A549 (cell line): ENCODE data around the gene PIP4K2B. TPM values are rescaled to one million over a fixed set of nuclear protein-coding genes. Genes with fewer than 3 reads are reported as not detected.
A peak's percentile ranks its signal among the peaks of the same experiment; 100 is the strongest.

Experiments used
- ATAC-seq, 2 experiments: fragments of 200-7000 bp in 1 of 2; fragments of >200 bp in 1 of 2; cut with Nextera tagmentation in 1 of 2; cut with Tn5 transposase in 1 of 2; 3 replicates each; pipeline versions ENCODE4 v1.8.0 to v1.9.1; 2018 to 2020; ENCODE audit warnings: mild to moderate bottlenecking in 1 of 2, moderate library complexity in 1 of 2
- CTCF ChIA-PET: fragments of 300-600 bp; sonication (Branson Sonifier 250); formaldehyde crosslinking; extraction: SDS; loops from one replicate; lab custom pipeline; 2021; ENCODE audit warnings: antibody characterized with exemption, inconsistent platforms; lab: Yijun Ruan, JAX
- POLR2A ChIA-PET: fragments of 350-600 bp; formaldehyde crosslinking; extraction: SDS; loops from one replicate; lab custom pipeline; 2021; ENCODE audit warnings: antibody characterized with exemption, inconsistent platforms; lab: Yijun Ruan, JAX
- DNase-seq, 2 experiments: peaks; one replicate each; pipeline versions ENCODE4 v3.0.0 to v3.0.0-alpha.2; 2011 to 2016; ENCODE audit warnings: low read depth in 1 of 2, low spot score in 1 of 2
- FAIRE-seq: peaks from 2 replicates; lab custom pipeline; 2011; peaks lifted over from hg19 to GRCh38; lab: Jason Lieb, UNC
- H3K27ac ChIP-seq, 2 experiments: fragments of >200 bp; sonication (Bioruptor Twin); formaldehyde crosslinking; 3 replicates each; pipeline ENCODE4 v1.5.1; 2016 to 2017
- H3K4me1 ChIP-seq: fragments of >200 bp; sonication (Bioruptor Twin); formaldehyde crosslinking; 3 replicates; pipeline ENCODE4 v1.6.1; 2016
- H3K4me2 ChIP-seq: fragments of >200 bp; sonication (Bioruptor Twin); formaldehyde crosslinking; 3 replicates; pipeline ENCODE4 v1.6.1; 2016
- H3K4me3 ChIP-seq: fragments of >200 bp; sonication (Bioruptor Twin); formaldehyde crosslinking; 3 replicates; pipeline ENCODE4 v1.5.1; 2016
- H3K9me3 ChIP-seq: fragments of >200 bp; sonication (Bioruptor Twin); formaldehyde crosslinking; 3 replicates; pipeline ENCODE4 v1.6.1; 2016
- CBX2 ChIP-seq: fragments of 200-600 bp; sonication (generic); IDR thresholded peaks from 2 replicates; pipeline ENCODE4 v1.6.1; 2016; ENCODE audit warnings: low read depth, mild to moderate bottlenecking, borderline replicate concordance
- CBX8 ChIP-seq: fragments of 200-600 bp; sonication (generic); IDR thresholded peaks from 2 replicates; pipeline ENCODE4 v1.6.1; 2016
- CHD2 ChIP-seq: fragments of 150-350 bp; IDR thresholded peaks from 2 replicates; pipeline ENCODE4 v1.6.1; 2014; ENCODE audit warnings: low read length; ENCODE audit not compliant: partially characterized antibody
- EHF ChIP-seq: fragments of 250-450 bp; sonication (Bioruptor Pico); IDR thresholded peaks from 2 replicates; pipeline ENCODE4 v1.5.0; 2020; ENCODE audit warnings: mild to moderate bottlenecking
- EHMT2 ChIP-seq: fragments of 200-600 bp; sonication (generic); IDR thresholded peaks from 2 replicates; pipeline ENCODE4 v1.6.1; 2016; ENCODE audit warnings: antibody characterized with exemption, low read depth, mild to moderate bottlenecking, moderate library complexity
- EP300 ChIP-seq, 2 experiments: fragments of >200 bp; sonication (Bioruptor Twin); formaldehyde crosslinking; IDR thresholded peaks; 2 replicates in 1 of 2; 3 replicates in 1 of 2; pipeline ENCODE4 v1.6.1; 2016 to 2017
- FOSB ChIP-seq: fragments of 250-450 bp; sonication (Bioruptor Pico); IDR thresholded peaks from 2 replicates; pipeline ENCODE4 v1.5.0; 2020; ENCODE audit warnings: mild to moderate bottlenecking, moderate library complexity
- HOXA7 ChIP-seq: fragments of 250-450 bp; sonication (Bioruptor Pico); IDR thresholded peaks from 2 replicates; pipeline ENCODE4 v1.5.0; 2020; ENCODE audit warnings: mild to moderate bottlenecking, moderate library complexity
- HOXB5 ChIP-seq: fragments of 250-450 bp; sonication (Bioruptor Pico); IDR thresholded peaks from 2 replicates; pipeline ENCODE4 v1.5.0; 2020; ENCODE audit warnings: mild to moderate bottlenecking, moderate library complexity
- JUN ChIP-seq, 2 experiments: fragments of >200 bp; sonication (Bioruptor Twin); formaldehyde crosslinking; IDR thresholded peaks; 2 replicates in 1 of 2; 3 replicates in 1 of 2; pipeline ENCODE4 v1.6.1; 2016 to 2017
- KDM1A ChIP-seq: fragments of 200-600 bp; sonication (generic); IDR thresholded peaks from 2 replicates; pipeline ENCODE4 v1.6.1; 2016; ENCODE audit warnings: low read depth, mild to moderate bottlenecking
- POLR2A ChIP-seq: IDR thresholded peaks from 2 replicates; pipeline ENCODE4 v1.6.1; 2012; ENCODE audit warnings: mild to moderate bottlenecking, low read length
- RAD21 ChIP-seq, 2 experiments: fragments of >200 bp in 1 of 2; sonication (Bioruptor Twin) in 1 of 2; formaldehyde crosslinking in 1 of 2; IDR thresholded peaks in 1 of 2; conservative IDR thresholded peaks in 1 of 2; 2 replicates in 1 of 2; 3 replicates in 1 of 2; pipeline ENCODE4 v1.6.1; 2012 to 2018; ENCODE audit warnings: inconsistent platforms in 1 of 2
- RARB ChIP-seq: fragments of 250-450 bp; sonication (Bioruptor Pico); IDR thresholded peaks from 2 replicates; pipeline ENCODE4 v1.8.0; 2021; ENCODE audit warnings: mild to moderate bottlenecking, moderate library complexity
- REST ChIP-seq: fragments of 200-600 bp; sonication (generic); IDR thresholded peaks from 2 replicates; pipeline ENCODE4 v1.6.1; 2016; ENCODE audit warnings: antibody characterized with exemption, mild to moderate bottlenecking, moderate library complexity
- SMC3 ChIP-seq: fragments of >200 bp; sonication (Bioruptor Twin); formaldehyde crosslinking; IDR thresholded peaks from 3 replicates; pipeline ENCODE4 v1.6.1; 2018; ENCODE audit warnings: inconsistent platforms
- ZFP36 ChIP-seq: fragments of 450-650 bp; IDR thresholded peaks from 2 replicates; pipeline ENCODE4 v1.6.1; 2014; ENCODE audit warnings: borderline replicate concordance; ENCODE audit not compliant: partially characterized antibody
- ZSCAN20 ChIP-seq: fragments of 250-450 bp; sonication (Bioruptor Pico); IDR thresholded peaks from 2 replicates; pipeline ENCODE4 v1.8.0; 2022; ENCODE audit warnings: mild to moderate bottlenecking, moderate library complexity
- WGBS: methylation state at CpG from one replicate; pipeline ENCODE4 v1.1.6; 2017; ENCODE audit errors: missing lambda C conversion rate; 5-methylcytosine and 5-hydroxymethylcytosine counted together
- polyA plus RNA-seq, 4 experiments: library from polyadenylated mRNA; depleted of rRNA in 3 of 4; stranded (reverse); fragments of >200 nt; fragmentation: RNase III in 1 of 4; extraction: RNeasy Plus Mini Kit Qiagen cat#74134 plus additional on column Dnase treatment in 1 of 4; gene quantifications; 2 replicates in 3 of 4; 3 replicates in 1 of 4; pipeline ENCODE4 v1.2.3, GENCODE V29; 2011 to 2017
- TF ChIP-seq, protein P1 (sequence below): fragments of >200 bp; sonication (Bioruptor Twin); formaldehyde crosslinking; IDR thresholded peaks from 3 replicates; pipeline ENCODE4 v1.6.1; 2016
- TF ChIP-seq, protein P2 (sequence below): fragments of 450-650 bp; IDR thresholded peaks from 2 replicates; pipeline ENCODE4 v1.6.1; 2014; ENCODE audit warnings: antibody characterized with exemption
- TF ChIP-seq, protein P3 (sequence below): fragments of 150-350 bp; IDR thresholded peaks from 2 replicates; pipeline ENCODE4 v1.6.1; 2014; ENCODE audit warnings: low read depth, mild to moderate bottlenecking, low read length
- TF ChIP-seq, protein P4 (sequence below): IDR thresholded peaks from 2 replicates; pipeline ENCODE4 v1.6.1; 2012

The PIP4K2B gene
- polyA plus RNA-seq, 2 of the 4 experiments (the other 2 are of a cell fraction), result 40.3 to 53.7 TPM

- CTCF ChIA-PET, result interaction anchor here (0.7 to 5.8 kb wide), 3 partner anchors 13 to 72 kb away, joined by 4 to 107 read pairs (median 11); partner anchors contain the start of gene CISD3
- peak within 1 kb of the TSS; percentile 90 to 98 for H3K27ac ChIP-seq
- TF ChIP-seq CBX2 (no peak), REST (no peak), SMC3 (0 out of 3 replicates have a peak, but pooled peaks have one; percentile 6), HOXB5 (peak; percentile 39; the same call in 1 of the 2 replicates), EHMT2 (no peak), ZSCAN20 (CRISPR knock-in tag) (no peak), EP300 (IDR thresholded peaks at IDR 0.05) (no peak), FOSB (CRISPR knock-in tag) (no peak), KDM1A (no peak), HOXA7 (no peak), ZFP36 (no peak), EHF (CRISPR knock-in tag) (no peak), RARB (no peak), RAD21 (conservative IDR thresholded peaks at IDR 0.05 in 1 of 2, IDR thresholded peaks at IDR 0.05 in 1 of 2) (no peak), POLR2A (peak; percentile 88), CBX8 (no peak), CHD2 (no peak), JUN (IDR thresholded peaks at IDR 0.05) (peak in 1 of 2 experiments; percentile 90; a peak in 3 of 5 replicates)
- TF ChIP-seq, protein P1, sequence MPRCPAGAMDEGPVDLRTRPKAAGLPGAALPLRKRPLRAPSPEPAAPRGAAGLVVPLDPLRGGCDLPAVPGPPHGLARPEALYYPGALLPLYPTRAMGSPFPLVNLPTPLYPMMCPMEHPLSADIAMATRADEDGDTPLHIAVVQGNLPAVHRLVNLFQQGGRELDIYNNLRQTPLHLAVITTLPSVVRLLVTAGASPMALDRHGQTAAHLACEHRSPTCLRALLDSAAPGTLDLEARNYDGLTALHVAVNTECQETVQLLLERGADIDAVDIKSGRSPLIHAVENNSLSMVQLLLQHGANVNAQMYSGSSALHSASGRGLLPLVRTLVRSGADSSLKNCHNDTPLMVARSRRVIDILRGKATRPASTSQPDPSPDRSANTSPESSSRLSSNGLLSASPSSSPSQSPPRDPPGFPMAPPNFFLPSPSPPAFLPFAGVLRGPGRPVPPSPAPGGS, result peak; percentile 64; the same call in 1 of the 3 replicates
- TF ChIP-seq, protein P2, sequence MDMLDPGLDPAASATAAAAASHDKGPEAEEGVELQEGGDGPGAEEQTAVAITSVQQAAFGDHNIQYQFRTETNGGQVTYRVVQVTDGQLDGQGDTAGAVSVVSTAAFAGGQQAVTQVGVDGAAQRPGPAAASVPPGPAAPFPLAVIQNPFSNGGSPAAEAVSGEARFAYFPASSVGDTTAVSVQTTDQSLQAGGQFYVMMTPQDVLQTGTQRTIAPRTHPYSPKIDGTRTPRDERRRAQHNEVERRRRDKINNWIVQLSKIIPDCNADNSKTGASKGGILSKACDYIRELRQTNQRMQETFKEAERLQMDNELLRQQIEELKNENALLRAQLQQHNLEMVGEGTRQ, result peak; percentile 90
- TF ChIP-seq, protein P3, sequence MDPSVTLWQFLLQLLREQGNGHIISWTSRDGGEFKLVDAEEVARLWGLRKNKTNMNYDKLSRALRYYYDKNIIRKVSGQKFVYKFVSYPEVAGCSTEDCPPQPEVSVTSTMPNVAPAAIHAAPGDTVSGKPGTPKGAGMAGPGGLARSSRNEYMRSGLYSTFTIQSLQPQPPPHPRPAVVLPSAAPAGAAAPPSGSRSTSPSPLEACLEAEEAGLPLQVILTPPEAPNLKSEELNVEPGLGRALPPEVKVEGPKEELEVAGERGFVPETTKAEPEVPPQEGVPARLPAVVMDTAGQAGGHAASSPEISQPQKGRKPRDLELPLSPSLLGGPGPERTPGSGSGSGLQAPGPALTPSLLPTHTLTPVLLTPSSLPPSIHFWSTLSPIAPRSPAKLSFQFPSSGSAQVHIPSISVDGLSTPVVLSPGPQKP, result no peak
- TF ChIP-seq, protein P4, sequence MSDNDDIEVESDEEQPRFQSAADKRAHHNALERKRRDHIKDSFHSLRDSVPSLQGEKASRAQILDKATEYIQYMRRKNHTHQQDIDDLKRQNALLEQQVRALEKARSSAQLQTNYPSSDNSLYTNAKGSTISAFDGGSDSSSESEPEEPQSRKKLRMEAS, result peak; percentile 45
Measured at GRCh38 chr17:38748149-38748891, 51.0 kb downstream of the PIP4K2B start, which contains the start of gene PCGF2. TSS of gene PCGF2 (minus strand) at chr17:38748336. CDS start at chr17:38740402, 7,934 bp downstream.

More at GRCh38 chr17:38748149-38748891, 51.0 kb downstream of the PIP4K2B start, which contains the start of gene PCGF2:
- FAIRE-seq, result no peak
- POLR2A ChIA-PET, result interaction anchor here (1.2 kb wide), 1 partner anchor 71 kb away, joined by 5 read pairs; no protein-coding TSS in a partner anchor
- WGBS, result 1% methylated on average over 32 of the region's 47 CpGs
- Histone ChIP-seq H3K4me1 (peaks cover 40% of the 10 kb centered on the region), H3K4me3 (peak within 1 kb of the TSS; percentile 96), H3K4me2 (peak within 1 kb of the TSS; percentile 82), H3K9me3 (no peaks in the 10 kb centered on the region)
- peak; percentile 89 to 94 for DNase-seq
- ATAC-seq, result peak; percentile 7 to 17; a peak in 3 of 6 replicates
